ENCODE measurements around the gene TNMD.

GRCh38 chrX:100643956-100644860 lies 59.5 kb downstream of the TNMD start, which contains the start of gene SRPX2:
- TF ChIP-seq CTCF (IDR thresholded peaks at IDR 0.05): no peak
- TF ChIP-seq POLR2A (IDR thresholded peaks at IDR 0.05): no peak

Data from ovary (tissue), 3 donors.